ENCODE data around the gene KCNQ1. TPM values are rescaled to one million over a fixed set of nuclear protein-coding genes. Genes with fewer than 3 reads are reported as not detected.

KCNQ1 gene
- total and polyA plus RNA-seq, 2 of the 13 experiments (the other 11 are each of a cell fraction or from before 2014, with no cell fraction given): 0.02 to 0.08 TPM

DNA sequence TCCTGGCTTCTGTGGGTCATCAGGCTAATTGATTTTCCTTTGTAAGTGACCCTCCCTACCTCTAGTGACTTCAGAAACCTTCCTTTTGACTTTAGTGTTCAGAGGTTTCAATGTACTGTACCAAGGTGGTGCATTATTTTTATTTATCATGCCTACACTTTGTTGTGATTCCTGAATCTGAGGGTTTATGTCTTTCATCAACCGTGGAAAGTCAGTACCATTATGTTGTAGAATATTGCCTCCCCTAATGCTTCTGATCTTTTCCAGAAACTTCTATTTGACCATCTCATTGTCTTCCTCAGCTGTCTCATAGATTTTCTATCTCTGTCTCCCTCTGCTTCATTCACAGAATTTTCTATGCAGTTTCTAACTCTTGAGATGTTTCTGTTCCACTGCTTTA, 149.5 kb downstream of the KCNQ1 start:
- H3K4me2 ChIP-seq (ENCODE audit: low read depth, low read length): no peak overlapping the region
- ATAC-seq: no peak
- no peak overlapping the region for H3K9ac ChIP-seq (ENCODE audit: insufficient read depth, low read depth, low read length)
- peaks cover 9 to 56% of the 10 kb centered on the region in 2 experiments; a peak in 4 of 5 replicates for H3K27me3 ChIP-seq (ENCODE audit: control insufficient read depth in 1 of 2, insufficient read depth in 2 of 2, low read length in 2 of 2)
- H3K79me2 ChIP-seq (ENCODE audit: insufficient read depth, low read length): no peaks in the 10 kb centered on the region
- in situ Hi-C loops (cut with HindIII; ENCODE audit: extremely low pct_ligation_motif_present, low pct_unique_long_range_greater_than_20kb) (no loop called here), intact Hi-C loops (cut with micrococcal nuclease; ENCODE audit: unreplicated experiment) (no loop called here)
- ChIA-PET CTCF (ENCODE audit: low intra/inter-chr PET ratio, low total read pairs) (no interaction called here), POLR2A (no interaction called here)
- H3K9me3 ChIP-seq (ENCODE audit: low read length): peaks cover 10% of the 10 kb centered on the region; the same call in 1 of the 2 replicates
- no peak for DNase-seq (ENCODE audit: low spot score)
- no peak overlapping the region for H3K4me3 ChIP-seq (replicated peaks in 1 of 3; ENCODE audit: insufficient read depth in 1 of 3, low read depth in 2 of 3, low read length in 3 of 3)
- peaks cover 6% of the 10 kb centered on the region; the same call in 1 of the 2 replicates for H4K20me1 ChIP-seq (ENCODE audit: insufficient read depth, low read length)
- no peaks in the 10 kb centered on the region for H3K36me3 ChIP-seq (replicated peaks in 1 of 2; ENCODE audit: control insufficient read depth in 1 of 2, insufficient read depth in 2 of 2, low read length in 2 of 2)
- BruUV-seq (replicated peaks): no TSS peak
- no peak overlapping the region for H2AFZ ChIP-seq (ENCODE audit: low read length)
- no peak overlapping the region for H3K27ac ChIP-seq (ENCODE audit: extremely low read length, insufficient read depth, low read length)
- no peaks in the 10 kb centered on the region for H3K4me1 ChIP-seq (ENCODE audit: insufficient read depth, low read length)
- 54% methylated on average over 1 of the region's 1 CpG for WGBS (ENCODE audit: low lambda C conversion rate)
- FAIRE-seq: no peak
- no peak for TF ChIP-seq ISL2 (CRISPR knock-in tag; IDR thresholded peaks at IDR 0.05)
- no peak for TF ChIP-seq ZNF432 (CRISPR knock-in tag; IDR thresholded peaks at IDR 0.05; ENCODE audit: borderline replicate concordance)
- TF ChIP-seq, protein P1, sequence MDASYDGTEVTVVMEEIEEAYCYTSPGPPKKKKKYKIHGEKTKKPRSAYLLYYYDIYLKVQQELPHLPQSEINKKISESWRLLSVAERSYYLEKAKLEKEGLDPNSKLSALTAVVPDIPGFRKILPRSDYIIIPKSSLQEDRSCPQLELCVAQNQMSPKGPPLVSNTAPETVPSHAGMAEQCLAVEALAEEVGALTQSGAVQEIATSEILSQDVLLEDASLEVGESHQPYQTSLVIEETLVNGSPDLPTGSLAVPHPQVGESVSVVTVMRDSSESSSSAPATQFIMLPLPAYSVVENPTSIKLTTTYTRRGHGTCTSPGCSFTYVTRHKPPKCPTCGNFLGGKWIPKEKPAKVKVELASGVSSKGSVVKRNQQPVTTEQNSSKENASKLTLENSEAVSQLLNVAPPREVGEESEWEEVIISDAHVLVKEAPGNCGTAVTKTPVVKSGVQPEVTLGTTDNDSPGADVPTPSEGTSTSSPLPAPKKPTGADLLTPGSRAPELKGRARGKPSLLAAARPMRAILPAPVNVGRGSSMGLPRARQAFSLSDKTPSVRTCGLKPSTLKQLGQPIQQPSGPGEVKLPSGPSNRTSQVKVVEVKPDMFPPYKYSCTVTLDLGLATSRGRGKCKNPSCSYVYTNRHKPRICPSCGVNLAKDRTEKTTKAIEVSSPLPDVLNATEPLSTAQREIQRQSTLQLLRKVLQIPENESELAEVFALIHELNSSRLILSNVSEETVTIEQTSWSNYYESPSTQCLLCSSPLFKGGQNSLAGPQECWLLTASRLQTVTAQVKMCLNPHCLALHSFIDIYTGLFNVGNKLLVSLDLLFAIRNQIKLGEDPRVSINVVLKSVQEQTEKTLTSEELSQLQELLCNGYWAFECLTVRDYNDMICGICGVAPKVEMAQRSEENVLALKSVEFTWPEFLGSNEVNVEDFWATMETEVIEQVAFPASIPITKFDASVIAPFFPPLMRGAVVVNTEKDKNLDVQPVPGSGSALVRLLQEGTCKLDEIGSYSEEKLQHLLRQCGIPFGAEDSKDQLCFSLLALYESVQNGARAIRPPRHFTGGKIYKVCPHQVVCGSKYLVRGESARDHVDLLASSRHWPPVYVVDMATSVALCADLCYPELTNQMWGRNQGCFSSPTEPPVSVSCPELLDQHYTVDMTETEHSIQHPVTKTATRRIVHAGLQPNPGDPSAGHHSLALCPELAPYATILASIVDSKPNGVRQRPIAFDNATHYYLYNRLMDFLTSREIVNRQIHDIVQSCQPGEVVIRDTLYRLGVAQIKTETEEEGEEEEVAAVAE (CRISPR knock-in tag; IDR thresholded peaks at IDR 0.05; ENCODE audit: borderline replicate concordance): no peak
- TF ChIP-seq, protein P2, sequence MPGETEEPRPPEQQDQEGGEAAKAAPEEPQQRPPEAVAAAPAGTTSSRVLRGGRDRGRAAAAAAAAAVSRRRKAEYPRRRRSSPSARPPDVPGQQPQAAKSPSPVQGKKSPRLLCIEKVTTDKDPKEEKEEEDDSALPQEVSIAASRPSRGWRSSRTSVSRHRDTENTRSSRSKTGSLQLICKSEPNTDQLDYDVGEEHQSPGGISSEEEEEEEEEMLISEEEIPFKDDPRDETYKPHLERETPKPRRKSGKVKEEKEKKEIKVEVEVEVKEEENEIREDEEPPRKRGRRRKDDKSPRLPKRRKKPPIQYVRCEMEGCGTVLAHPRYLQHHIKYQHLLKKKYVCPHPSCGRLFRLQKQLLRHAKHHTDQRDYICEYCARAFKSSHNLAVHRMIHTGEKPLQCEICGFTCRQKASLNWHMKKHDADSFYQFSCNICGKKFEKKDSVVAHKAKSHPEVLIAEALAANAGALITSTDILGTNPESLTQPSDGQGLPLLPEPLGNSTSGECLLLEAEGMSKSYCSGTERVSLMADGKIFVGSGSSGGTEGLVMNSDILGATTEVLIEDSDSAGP (CRISPR knock-in tag; IDR thresholded peaks at IDR 0.05; ENCODE audit: borderline replicate concordance): no peak
- no peak for TF ChIP-seq MED8 (CRISPR knock-in tag; IDR thresholded peaks at IDR 0.05; ENCODE audit: insufficient replicate concordance)
- TF ChIP-seq ZNF251 (CRISPR knock-in tag; IDR thresholded peaks at IDR 0.05): no peak
- TF ChIP-seq RAD51 (IDR thresholded peaks at IDR 0.05; ENCODE audit: borderline replicate concordance): no peak
- TF ChIP-seq ZSCAN9 (CRISPR knock-in tag; IDR thresholded peaks at IDR 0.05; ENCODE audit: borderline replicate concordance): no peak
- no peak for TF ChIP-seq ZMYM3 (CRISPR knock-in tag; IDR thresholded peaks at IDR 0.05)
- TF ChIP-seq, protein P3, sequence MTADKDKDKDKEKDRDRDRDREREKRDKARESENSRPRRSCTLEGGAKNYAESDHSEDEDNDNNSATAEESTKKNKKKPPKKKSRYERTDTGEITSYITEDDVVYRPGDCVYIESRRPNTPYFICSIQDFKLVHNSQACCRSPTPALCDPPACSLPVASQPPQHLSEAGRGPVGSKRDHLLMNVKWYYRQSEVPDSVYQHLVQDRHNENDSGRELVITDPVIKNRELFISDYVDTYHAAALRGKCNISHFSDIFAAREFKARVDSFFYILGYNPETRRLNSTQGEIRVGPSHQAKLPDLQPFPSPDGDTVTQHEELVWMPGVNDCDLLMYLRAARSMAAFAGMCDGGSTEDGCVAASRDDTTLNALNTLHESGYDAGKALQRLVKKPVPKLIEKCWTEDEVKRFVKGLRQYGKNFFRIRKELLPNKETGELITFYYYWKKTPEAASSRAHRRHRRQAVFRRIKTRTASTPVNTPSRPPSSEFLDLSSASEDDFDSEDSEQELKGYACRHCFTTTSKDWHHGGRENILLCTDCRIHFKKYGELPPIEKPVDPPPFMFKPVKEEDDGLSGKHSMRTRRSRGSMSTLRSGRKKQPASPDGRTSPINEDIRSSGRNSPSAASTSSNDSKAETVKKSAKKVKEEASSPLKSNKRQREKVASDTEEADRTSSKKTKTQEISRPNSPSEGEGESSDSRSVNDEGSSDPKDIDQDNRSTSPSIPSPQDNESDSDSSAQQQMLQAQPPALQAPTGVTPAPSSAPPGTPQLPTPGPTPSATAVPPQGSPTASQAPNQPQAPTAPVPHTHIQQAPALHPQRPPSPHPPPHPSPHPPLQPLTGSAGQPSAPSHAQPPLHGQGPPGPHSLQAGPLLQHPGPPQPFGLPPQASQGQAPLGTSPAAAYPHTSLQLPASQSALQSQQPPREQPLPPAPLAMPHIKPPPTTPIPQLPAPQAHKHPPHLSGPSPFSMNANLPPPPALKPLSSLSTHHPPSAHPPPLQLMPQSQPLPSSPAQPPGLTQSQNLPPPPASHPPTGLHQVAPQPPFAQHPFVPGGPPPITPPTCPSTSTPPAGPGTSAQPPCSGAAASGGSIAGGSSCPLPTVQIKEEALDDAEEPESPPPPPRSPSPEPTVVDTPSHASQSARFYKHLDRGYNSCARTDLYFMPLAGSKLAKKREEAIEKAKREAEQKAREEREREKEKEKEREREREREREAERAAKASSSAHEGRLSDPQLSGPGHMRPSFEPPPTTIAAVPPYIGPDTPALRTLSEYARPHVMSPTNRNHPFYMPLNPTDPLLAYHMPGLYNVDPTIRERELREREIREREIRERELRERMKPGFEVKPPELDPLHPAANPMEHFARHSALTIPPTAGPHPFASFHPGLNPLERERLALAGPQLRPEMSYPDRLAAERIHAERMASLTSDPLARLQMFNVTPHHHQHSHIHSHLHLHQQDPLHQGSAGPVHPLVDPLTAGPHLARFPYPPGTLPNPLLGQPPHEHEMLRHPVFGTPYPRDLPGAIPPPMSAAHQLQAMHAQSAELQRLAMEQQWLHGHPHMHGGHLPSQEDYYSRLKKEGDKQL (CRISPR knock-in tag; IDR thresholded peaks at IDR 0.05; ENCODE audit: low read depth): no peak
- TF ChIP-seq, protein P4, sequence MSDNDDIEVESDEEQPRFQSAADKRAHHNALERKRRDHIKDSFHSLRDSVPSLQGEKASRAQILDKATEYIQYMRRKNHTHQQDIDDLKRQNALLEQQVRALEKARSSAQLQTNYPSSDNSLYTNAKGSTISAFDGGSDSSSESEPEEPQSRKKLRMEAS (IDR thresholded peaks at IDR 0.05): no peak
- no peak for TF ChIP-seq ZSCAN12 (CRISPR knock-in tag; IDR thresholded peaks at IDR 0.05)
- no peak for TF ChIP-seq TAF1 (CRISPR knock-in tag; IDR thresholded peaks at IDR 0.05)

Data from HepG2 (cell line).